Posterior vena cava (tissue), 2 donors: ENCODE data around the gene TFPI. TPM values are rescaled to one million over a fixed set of nuclear protein-coding genes. Genes with fewer than 3 reads are reported as not detected.
"Not testable (repeated sequence)": the region's sequence is repeated elsewhere in the genome, so short reads cannot be mapped to it uniquely, and the experiment has no call there.

ENCODE experiments used
- DNase-seq: peaks from one replicate; pipeline ENCODE4 v3.0.0-alpha.2; 2020; ENCODE audit warnings: low spot score
- intact Hi-C, 2 donors: fragments of 100-400 bp; cut with DNase I; formaldehyde crosslinking; loops; one replicate each; pipeline versions ENCODE4 v1.14.1 to v1.14.2; 2022 to 2023
- total RNA-seq, 2 donors: library from RNA; stranded (reverse); fragmentation: NEBNext Ultra II Directional; extraction: Animal tissue kit (Norgen Biotek cat#: 25700); gene quantifications; one replicate each; pipeline ENCODE4 v1.2.1, GENCODE V29; 2021
- donor health status: DM: yes; HTN: yes; CAD: no.
- donor health status: DM: yes; HTN: yes; CAD: no.

The TFPI gene
- total RNA-seq, 2 donors from 2014 or later: 109 to 117 TPM

- intact Hi-C loops, DNase-seq: not testable (repeated sequence)
Measured at GRCh38 chr2:187535381-187535780, 18.9 kb downstream of the TFPI start.

GRCh38 chr2:187532333-187533120 is 21.7 kb downstream of the TFPI start:
- intact Hi-C loops: no loop called here

GRCh38 chr2:187529977-187530721 is 24.1 kb downstream of the TFPI start:
- DNase-seq: no peak
- intact Hi-C loops: no loop called here

More at GRCh38 chr2:187532333-187533120, 21.7 kb downstream of the TFPI start:
- DNase-seq: no peak

GRCh38 chr2:187529248-187529976 is 24.8 kb downstream of the TFPI start:
- intact Hi-C loops: no loop called here
- no peak for DNase-seq

GRCh38 chr2:187528042-187528441 is 26.2 kb downstream of the TFPI start:
- no peak for DNase-seq
- intact Hi-C loops: no loop called here

GRCh38 chr2:187527262-187527661 is 27.0 kb downstream of the TFPI start:
- no peak for DNase-seq

GRCh38 chr2:187526792-187527191 is 27.4 kb downstream of the TFPI start:
- intact Hi-C loops: no loop called here
- DNase-seq: no peak

More at GRCh38 chr2:187527262-187527661, 27.0 kb downstream of the TFPI start:
- intact Hi-C loops: no loop called here

- intact Hi-C loops: no loop called here
- no peak for DNase-seq
Measured at GRCh38 chr2:187525163-187525900, 28.9 kb downstream of the TFPI start.

- no peak for DNase-seq
- intact Hi-C loops: no loop called here
Measured at GRCh38 chr2:187523325-187523724, 30.9 kb downstream of the TFPI start.

GRCh38 chr2:187520121-187520624 is 34.1 kb downstream of the TFPI start:
- no peak for DNase-seq
- intact Hi-C loops: no loop called here

GRCh38 chr2:187519419-187520120 is 34.7 kb downstream of the TFPI start:
- no peak for DNase-seq
- intact Hi-C loops: no loop called here

- intact Hi-C loops, DNase-seq: not testable (repeated sequence)
Measured at GRCh38 chr2:187517750-187518361, 36.4 kb downstream of the TFPI start.

GRCh38 chr2:187516630-187517510 is 37.4 kb downstream of the TFPI start:
- intact Hi-C loops, DNase-seq: not testable (repeated sequence)

- intact Hi-C loops: no loop called here
- DNase-seq: no peak
Measured at GRCh38 chr2:187514930-187515329, 39.3 kb downstream of the TFPI start.

GRCh38 chr2:187514235-187514829 is 39.9 kb downstream of the TFPI start:
- intact Hi-C loops, DNase-seq: not testable (repeated sequence)

GRCh38 chr2:187513460-187514234 is 40.6 kb downstream of the TFPI start:
- DNase-seq, intact Hi-C loops: not testable (repeated sequence)
